AG04450 (cell line): ENCODE data around the gene CTLA4. TPM values are rescaled to one million over a fixed set of nuclear protein-coding genes. Genes with fewer than 3 reads are reported as not detected.

ENCODE experiments used
- CTCF ChIA-PET: fragments of 300-600, 350-600 bp; formaldehyde crosslinking; extraction: SDS; loops from one replicate; lab custom pipeline; 2022; ENCODE audit warnings: antibody characterized with exemption, inconsistent platforms; lab: Charles Lee
- POLR2A ChIA-PET: fragments of 350-600 bp; formaldehyde crosslinking; extraction: SDS; loops from one replicate; lab custom pipeline; 2021; ENCODE audit warnings: antibody characterized with exemption, inconsistent platforms; lab: Yijun Ruan, JAX
- DNase-seq: peaks from one replicate; pipeline ENCODE4 v3.0.0-alpha.2; 2011; ENCODE audit warnings: low read depth, low spot score
- H3K27ac ChIP-seq: one replicate; pipeline ENCODE4 v1.5.1; 2012; ENCODE audit warnings: low read depth, low read length, control low read depth
- H3K27me3 ChIP-seq: one replicate; pipeline ENCODE4 v1.6.0; 2012; ENCODE audit warnings: low read length; ENCODE audit not compliant: control insufficient read depth, insufficient read depth
- H3K4me3 ChIP-seq: 2 replicates; pipeline ENCODE4 v1.5.1; 2011; ENCODE audit warnings: mild to moderate bottlenecking, low read depth, low read length, control low read depth
- H3K9me3 ChIP-seq: 2 replicates; pipeline ENCODE4 v1.5.1; 2012; ENCODE audit warnings: low read length; ENCODE audit not compliant: control insufficient read depth, insufficient read depth
- polyA minus RNA-seq: library from RNA; depleted of rRNA, polyadenylated mRNA; stranded (reverse); fragments of >200 nt; gene quantifications from 2 replicates; pipeline ENCODE4 v1.2.3, GENCODE V29; 2011; rRNA and poly(A)+ RNA removed
- polyA plus RNA-seq: library from polyadenylated mRNA; depleted of rRNA; stranded (reverse); fragments of >200 nt; gene quantifications from 2 replicates; pipeline ENCODE4 v1.2.3, GENCODE V29; 2011; rRNA removed
- TF ChIP-seq, protein P1 (sequence below): IDR thresholded peaks from 2 replicates; pipeline ENCODE4 v1.5.1; 2011; ENCODE audit warnings: low read depth, low read length, control low read depth, inconsistent platforms

Gene CTLA4
- polyA plus RNA-seq (not detected in 2 replicates), polyA minus RNA-seq (not detected in 2 replicates)

DNA sequence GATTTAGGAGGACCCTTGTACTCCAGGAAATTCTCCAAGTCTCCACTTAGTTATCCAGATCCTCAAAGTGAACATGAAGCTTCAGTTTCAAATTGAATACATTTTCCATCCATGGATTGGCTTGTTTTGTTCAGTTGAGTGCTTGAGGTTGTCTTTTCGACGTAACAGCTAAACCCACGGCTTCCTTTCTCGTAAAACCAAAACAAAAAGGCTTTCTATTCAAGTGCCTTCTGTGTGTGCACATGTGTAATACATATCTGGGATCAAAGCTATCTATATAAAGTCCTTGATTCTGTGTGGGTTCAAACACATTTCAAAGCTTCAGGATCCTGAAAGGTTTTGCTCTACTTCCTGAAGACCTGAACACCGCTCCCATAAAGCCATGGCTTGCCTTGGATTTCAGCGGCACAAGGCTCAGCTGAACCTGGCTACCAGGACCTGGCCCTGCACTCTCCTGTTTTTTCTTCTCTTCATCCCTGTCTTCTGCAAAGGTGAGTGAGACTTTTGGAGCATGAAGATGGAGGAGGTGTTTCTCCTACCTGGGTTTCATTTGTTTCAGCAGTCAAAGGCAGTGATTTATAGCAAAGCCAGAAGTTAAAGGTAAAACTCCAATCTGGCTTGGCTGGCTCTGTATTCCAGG, at the start of gene CTLA4:
Gene CTLA4, plus strand, starts transcription at position 211 of the 640 bp plus-strand sequence. Its CDS starts 172 bp downstream, at position 383.
- H3K4me3 ChIP-seq: no peak within 1 kb of the TSS
- H3K9me3 ChIP-seq: no peaks in the 10 kb centered on the region
- no peak within 1 kb of the TSS for H3K27ac ChIP-seq
- TF ChIP-seq, protein P1, sequence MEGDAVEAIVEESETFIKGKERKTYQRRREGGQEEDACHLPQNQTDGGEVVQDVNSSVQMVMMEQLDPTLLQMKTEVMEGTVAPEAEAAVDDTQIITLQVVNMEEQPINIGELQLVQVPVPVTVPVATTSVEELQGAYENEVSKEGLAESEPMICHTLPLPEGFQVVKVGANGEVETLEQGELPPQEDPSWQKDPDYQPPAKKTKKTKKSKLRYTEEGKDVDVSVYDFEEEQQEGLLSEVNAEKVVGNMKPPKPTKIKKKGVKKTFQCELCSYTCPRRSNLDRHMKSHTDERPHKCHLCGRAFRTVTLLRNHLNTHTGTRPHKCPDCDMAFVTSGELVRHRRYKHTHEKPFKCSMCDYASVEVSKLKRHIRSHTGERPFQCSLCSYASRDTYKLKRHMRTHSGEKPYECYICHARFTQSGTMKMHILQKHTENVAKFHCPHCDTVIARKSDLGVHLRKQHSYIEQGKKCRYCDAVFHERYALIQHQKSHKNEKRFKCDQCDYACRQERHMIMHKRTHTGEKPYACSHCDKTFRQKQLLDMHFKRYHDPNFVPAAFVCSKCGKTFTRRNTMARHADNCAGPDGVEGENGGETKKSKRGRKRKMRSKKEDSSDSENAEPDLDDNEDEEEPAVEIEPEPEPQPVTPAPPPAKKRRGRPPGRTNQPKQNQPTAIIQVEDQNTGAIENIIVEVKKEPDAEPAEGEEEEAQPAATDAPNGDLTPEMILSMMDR: no peak
- no peak for DNase-seq
- H3K27me3 ChIP-seq: peaks cover 14% of the 10 kb centered on the region
- ChIA-PET CTCF (interaction anchor here (1.2 kb wide), 1 partner anchor 61 kb away, joined by 3 read pairs; no protein-coding TSS in a partner anchor), POLR2A (interaction anchor here (0.7 kb wide), 1 partner anchor 10 kb away, joined by 4 read pairs; no protein-coding TSS in a partner anchor)

DNA sequence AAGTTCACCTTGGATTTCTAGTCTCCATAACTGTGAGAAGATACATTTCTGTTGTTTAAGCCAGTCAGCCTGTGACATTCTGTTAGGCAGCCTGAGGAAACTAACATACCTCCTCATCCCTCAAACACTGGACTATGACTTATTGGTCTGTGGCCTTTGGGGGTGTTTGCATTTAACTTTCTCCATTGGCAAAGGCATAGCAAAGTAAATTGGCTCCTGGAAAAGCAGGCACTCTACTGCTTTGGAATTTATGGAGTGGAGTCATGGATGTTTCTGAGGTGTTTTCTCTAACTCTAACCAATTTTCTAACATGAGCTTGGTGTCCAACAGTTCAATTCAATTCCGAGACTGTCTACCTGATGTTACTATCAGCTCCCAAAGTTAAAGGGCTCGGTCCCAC, 48.9 kb upstream of the CTLA4 start:
- TF ChIP-seq, protein P1: no peak
- H3K9me3 ChIP-seq: no peaks in the 10 kb centered on the region
- no peak overlapping the region for H3K27ac ChIP-seq
- DNase-seq: no peak
- H3K4me3 ChIP-seq: no peak overlapping the region
- H3K27me3 ChIP-seq: peaks cover 5% of the 10 kb centered on the region
- POLR2A ChIA-PET: no interaction called here
- CTCF ChIA-PET: interaction anchor here (0.6 kb wide), 1 partner anchor 489 kb away, joined by 3 read pairs; no protein-coding TSS in a partner anchor

DNA sequence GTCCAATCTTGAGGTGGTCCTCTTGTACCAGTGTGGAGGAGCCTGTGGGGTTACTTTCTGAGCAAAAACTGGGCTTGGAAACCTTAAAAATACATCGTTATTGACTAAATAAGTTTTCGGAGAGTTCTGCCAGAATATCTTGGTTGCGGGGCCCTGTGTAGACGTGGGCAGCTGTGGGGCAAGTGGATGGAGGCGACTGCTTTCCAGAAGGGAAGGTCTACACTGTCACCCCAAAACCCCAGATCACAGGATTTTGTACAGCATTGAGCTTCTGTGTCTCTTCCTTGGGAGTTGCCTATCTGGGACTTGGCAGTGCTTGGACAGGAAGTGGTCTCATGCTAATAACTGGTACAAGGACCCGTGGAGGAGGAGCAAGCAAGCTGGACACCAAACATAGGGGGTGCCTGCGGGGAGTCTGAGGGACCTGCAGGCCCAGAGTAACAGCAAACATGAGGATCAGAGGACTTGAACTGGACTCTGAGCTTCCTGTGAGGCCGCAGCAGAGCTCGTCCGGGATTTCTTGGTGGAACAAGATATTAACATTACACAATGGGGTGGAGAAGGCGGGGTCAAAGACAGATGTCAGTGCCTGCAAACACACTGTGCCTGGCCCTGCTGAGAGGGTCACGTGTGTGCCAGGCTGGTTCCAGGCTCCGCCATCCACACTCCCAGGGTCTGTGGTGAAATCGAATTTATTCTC, 48.0 kb upstream of the CTLA4 start:
- TF ChIP-seq, protein P1: no peak
- peaks cover 5% of the 10 kb centered on the region for H3K27me3 ChIP-seq

DNA sequence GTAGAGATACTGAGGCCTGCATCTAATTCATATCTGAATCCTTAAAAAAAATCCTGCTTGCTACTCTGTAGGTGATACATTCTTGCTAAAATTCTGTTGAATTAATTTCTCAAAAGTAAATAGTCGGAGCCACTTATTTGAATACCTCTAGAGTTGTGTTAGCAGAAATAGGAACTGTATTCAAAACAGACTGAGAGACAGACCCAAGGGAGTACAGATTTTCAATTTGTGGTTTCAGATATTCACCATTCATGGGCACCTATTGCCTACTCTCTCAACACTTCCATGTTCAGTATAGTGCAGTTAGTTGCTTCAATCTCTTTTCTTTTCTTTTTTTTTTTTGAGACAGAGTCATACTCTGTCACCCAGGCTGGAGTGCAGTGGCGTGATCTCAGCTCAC, 46.6 kb upstream of the CTLA4 start:
- Histone ChIP-seq H3K27me3 (peaks cover 9% of the 10 kb centered on the region), H3K4me3 (no peak overlapping the region), H3K9me3 (no peaks in the 10 kb centered on the region), H3K27ac (no peak overlapping the region)
- TF ChIP-seq, protein P1: no peak
- POLR2A ChIA-PET: interaction anchor here (0.7 kb wide), 1 partner anchor 13 kb away, joined by 4 read pairs; no protein-coding TSS in a partner anchor
- no peak for DNase-seq
- CTCF ChIA-PET: no interaction called here

More for the DNA sequence above, 48.0 kb upstream of the CTLA4 start:
- no peak overlapping the region for H3K4me3 ChIP-seq
- no peak overlapping the region for H3K27ac ChIP-seq
- no peaks in the 10 kb centered on the region for H3K9me3 ChIP-seq
- DNase-seq: no peak
- ChIA-PET POLR2A (no interaction called here), CTCF (interaction anchor here (0.6 kb wide), 1 partner anchor 490 kb away, joined by 3 read pairs; no protein-coding TSS in a partner anchor)
